ENCODE measurements around the gene CBR1.

DNA sequence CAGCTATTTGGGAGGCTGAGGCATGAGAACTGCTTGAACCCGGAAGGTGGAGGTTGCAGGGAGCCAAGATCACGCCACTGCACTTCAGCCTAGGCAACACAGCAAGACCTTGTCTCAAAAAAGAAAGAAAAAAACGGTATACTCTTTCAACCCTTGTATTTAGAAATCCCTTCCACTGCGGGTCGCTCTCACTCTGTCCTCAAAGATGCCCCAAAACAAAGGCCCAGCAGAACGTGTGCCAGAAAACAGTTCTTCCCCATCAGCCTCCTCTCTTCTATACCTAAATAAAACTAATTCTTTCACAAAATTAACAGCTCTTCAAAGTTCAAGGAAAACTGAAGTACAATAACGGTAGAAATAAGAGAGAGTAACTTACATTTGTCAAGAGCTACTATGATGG is 22.7 kb upstream of the CBR1 start:
- no peak for TF ChIP-seq CTCF (IDR thresholded peaks at IDR 0.05; ENCODE audit: low read length)
- no peak for TF ChIP-seq EZH2phosphoT487 (IDR thresholded peaks at IDR 0.05; ENCODE audit: low read length)

Data from MM.1S (cell line).